Caco-2 (cell line): Measurements from ENCODE around the gene BCL2L12. TPM values are rescaled to one million over a fixed set of nuclear protein-coding genes. Genes with fewer than 3 reads are reported as not detected.

Source experiments
- BruUV-seq: library from RNA; stranded (reverse); fragments of 400-500 nt; replicated peaks from 2 replicates; lab custom pipeline; 2021; lab: Mats Ljungman, UMichigan
- CTCF ChIA-PET: fragments of 300-600 bp; sonication (Branson Sonifier 250); formaldehyde crosslinking; loops from one replicate; lab custom pipeline; 2022; ENCODE audit warnings: antibody characterized with exemption; lab: Charles Lee
- POLR2A ChIA-PET: fragments of 300-600 bp; sonication (Branson Sonifier 250); formaldehyde crosslinking; loops from one replicate; lab custom pipeline; 2022; ENCODE audit warnings: antibody characterized with exemption; lab: Charles Lee
- DNase-seq, 2 experiments: peaks; one replicate each; pipeline versions ENCODE4 v3.0.0 to v3.0.0-alpha.2; 2020 to 2022
- H3K27me3 ChIP-seq: replicated peaks from 2 replicates; pipeline ENCODE4 v1.6.0; 2011; ENCODE audit warnings: low read length; ENCODE audit not compliant: control insufficient read depth, insufficient read depth
- H3K36me3 ChIP-seq: 2 replicates; pipeline ENCODE4 v1.5.1; 2011; ENCODE audit warnings: low read length; ENCODE audit not compliant: control insufficient read depth, insufficient read depth
- H3K4me1 ChIP-seq: fragments of 250-450 bp; sonication (Bioruptor Pico); 2 replicates; pipeline ENCODE4 v1.5.1; 2020; ENCODE audit warnings: mild to moderate bottlenecking
- H3K4me3 ChIP-seq: 2 replicates; pipeline ENCODE4 v1.5.1; 2011; ENCODE audit warnings: low read depth, mild to moderate bottlenecking, control low read depth, low read length
- H3K9me3 ChIP-seq: fragments of 250-450 bp; sonication (Bioruptor Pico); 2 replicates; pipeline ENCODE4 v1.5.1; 2020; ENCODE audit warnings: mild to moderate bottlenecking, moderate library complexity
- H3K27ac Mint-ChIP-seq: one replicate; pipeline ENCODE4 v1.8.0; 2022; ENCODE audit warnings: mixed read lengths; ENCODE audit not compliant: unreplicated experiment
- H3K27me3 Mint-ChIP-seq: one replicate; pipeline ENCODE4 v1.8.0; 2022; ENCODE audit warnings: mixed read lengths; ENCODE audit not compliant: insufficient read depth, unreplicated experiment
- H3K36me3 Mint-ChIP-seq: one replicate; pipeline ENCODE4 v1.8.0; 2022; ENCODE audit warnings: mild to moderate bottlenecking, mixed read lengths; ENCODE audit not compliant: insufficient read depth, unreplicated experiment
- H3K4me1 Mint-ChIP-seq: one replicate; pipeline ENCODE4 v1.8.0; 2022; ENCODE audit warnings: low read depth, mixed read lengths; ENCODE audit not compliant: unreplicated experiment
- H3K4me3 Mint-ChIP-seq: one replicate; pipeline ENCODE4 v1.8.0; 2022; ENCODE audit warnings: mild to moderate bottlenecking, moderate library complexity, mixed read lengths; ENCODE audit not compliant: unreplicated experiment
- H3K9me3 Mint-ChIP-seq: one replicate; pipeline ENCODE4 v1.8.0; 2022; ENCODE audit warnings: mixed read lengths; ENCODE audit not compliant: unreplicated experiment
- intact Hi-C: fragments of 100-400 bp; cut with micrococcal nuclease; formaldehyde crosslinking; loops from one replicate; pipeline ENCODE4 v1.10.0; 2022; ENCODE audit not compliant: unreplicated experiment
- total RNA-seq: library from RNA; stranded (reverse); gene quantifications from 2 replicates; pipeline ENCODE4 v1.2.3, GENCODE V29; 2022
- TF ChIP-seq, protein P1 (sequence below), 2 experiments: fragments of 200-600 bp in 1 of 2; IDR thresholded peaks; 1 replicate in 1 of 2; 2 replicates in 1 of 2; pipeline versions ENCODE4 v1.5.1 to v1.8.0; 2011 to 2022; ENCODE audit warnings: antibody characterized with exemption in 1 of 2, control low read depth in 1 of 2, inconsistent platforms in 1 of 2, low read depth in 1 of 2, low read length in 1 of 2, mild to moderate bottlenecking in 1 of 2, moderate library complexity in 1 of 2; ENCODE audit not compliant: insufficient read depth in 1 of 2, severe bottlenecking in 1 of 2, unreplicated experiment in 1 of 2

BCL2L12 gene
- total RNA-seq, 1 experiment from 2014 or later = 111 TPM

GRCh38 chr19:49700563-49700962 lies 34.8 kb downstream of the BCL2L12 start:
- CTCF ChIA-PET = no interaction called here
- no peaks in the 10 kb centered on the region for H3K27me3 ChIP-seq
- H3K4me3 ChIP-seq = no peak overlapping the region
- Mint-ChIP-seq H3K9me3 (no peaks in the 10 kb centered on the region), H3K36me3 (peaks cover 5% of the 10 kb centered on the region), H3K4me3 (no peak overlapping the region), H3K27me3 (peaks cover 3% of the 10 kb centered on the region), H3K4me1 (peaks cover 11% of the 10 kb centered on the region), H3K27ac (no peak overlapping the region)
- DNase-seq = no peak
- intact Hi-C loops = no loop called here
- no peaks in the 10 kb centered on the region for H3K4me1 ChIP-seq
- TF ChIP-seq, protein P1, sequence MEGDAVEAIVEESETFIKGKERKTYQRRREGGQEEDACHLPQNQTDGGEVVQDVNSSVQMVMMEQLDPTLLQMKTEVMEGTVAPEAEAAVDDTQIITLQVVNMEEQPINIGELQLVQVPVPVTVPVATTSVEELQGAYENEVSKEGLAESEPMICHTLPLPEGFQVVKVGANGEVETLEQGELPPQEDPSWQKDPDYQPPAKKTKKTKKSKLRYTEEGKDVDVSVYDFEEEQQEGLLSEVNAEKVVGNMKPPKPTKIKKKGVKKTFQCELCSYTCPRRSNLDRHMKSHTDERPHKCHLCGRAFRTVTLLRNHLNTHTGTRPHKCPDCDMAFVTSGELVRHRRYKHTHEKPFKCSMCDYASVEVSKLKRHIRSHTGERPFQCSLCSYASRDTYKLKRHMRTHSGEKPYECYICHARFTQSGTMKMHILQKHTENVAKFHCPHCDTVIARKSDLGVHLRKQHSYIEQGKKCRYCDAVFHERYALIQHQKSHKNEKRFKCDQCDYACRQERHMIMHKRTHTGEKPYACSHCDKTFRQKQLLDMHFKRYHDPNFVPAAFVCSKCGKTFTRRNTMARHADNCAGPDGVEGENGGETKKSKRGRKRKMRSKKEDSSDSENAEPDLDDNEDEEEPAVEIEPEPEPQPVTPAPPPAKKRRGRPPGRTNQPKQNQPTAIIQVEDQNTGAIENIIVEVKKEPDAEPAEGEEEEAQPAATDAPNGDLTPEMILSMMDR (IDR thresholded peaks at IDR 0.05; ENCODE audit: insufficient read depth in 1 of 2, low read depth in 1 of 2, low read length in 1 of 2, severe bottlenecking in 1 of 2, unreplicated experiment in 1 of 2) = no peak
- BruUV-seq = no TSS peak
- no peaks in the 10 kb centered on the region for H3K9me3 ChIP-seq
- H3K36me3 ChIP-seq = no peaks in the 10 kb centered on the region
- POLR2A ChIA-PET = no interaction called here

DNA sequence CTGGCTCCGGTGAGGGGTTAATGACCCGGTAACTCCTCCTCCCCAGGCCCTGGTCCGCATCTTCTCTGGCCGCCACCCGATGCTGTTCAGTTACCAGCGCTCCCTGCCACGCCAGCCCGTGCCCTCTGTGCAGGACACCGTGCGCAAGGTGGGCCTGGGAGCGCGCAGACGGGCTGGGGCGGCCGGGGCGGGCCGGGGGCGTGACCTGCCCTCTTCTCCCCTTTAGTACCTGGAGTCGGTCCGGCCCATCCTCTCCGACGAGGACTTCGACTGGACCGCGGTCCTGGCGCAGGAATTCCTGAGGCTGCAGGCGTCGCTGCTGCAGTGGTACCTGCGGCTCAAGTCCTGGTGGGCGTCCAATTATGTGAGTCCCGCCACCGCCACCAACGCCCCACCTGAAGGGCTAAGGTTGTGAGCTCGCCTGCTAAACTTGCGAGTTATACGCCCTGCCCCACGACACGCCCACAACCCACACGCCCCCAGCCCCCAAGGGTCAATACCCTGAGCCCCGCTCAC lies 35.6 kb downstream of the BCL2L12 start:
- ChIA-PET POLR2A (no interaction called here), CTCF (no interaction called here)
- peak overlapping the region; percentile 44 for H3K4me3 ChIP-seq

DNA sequence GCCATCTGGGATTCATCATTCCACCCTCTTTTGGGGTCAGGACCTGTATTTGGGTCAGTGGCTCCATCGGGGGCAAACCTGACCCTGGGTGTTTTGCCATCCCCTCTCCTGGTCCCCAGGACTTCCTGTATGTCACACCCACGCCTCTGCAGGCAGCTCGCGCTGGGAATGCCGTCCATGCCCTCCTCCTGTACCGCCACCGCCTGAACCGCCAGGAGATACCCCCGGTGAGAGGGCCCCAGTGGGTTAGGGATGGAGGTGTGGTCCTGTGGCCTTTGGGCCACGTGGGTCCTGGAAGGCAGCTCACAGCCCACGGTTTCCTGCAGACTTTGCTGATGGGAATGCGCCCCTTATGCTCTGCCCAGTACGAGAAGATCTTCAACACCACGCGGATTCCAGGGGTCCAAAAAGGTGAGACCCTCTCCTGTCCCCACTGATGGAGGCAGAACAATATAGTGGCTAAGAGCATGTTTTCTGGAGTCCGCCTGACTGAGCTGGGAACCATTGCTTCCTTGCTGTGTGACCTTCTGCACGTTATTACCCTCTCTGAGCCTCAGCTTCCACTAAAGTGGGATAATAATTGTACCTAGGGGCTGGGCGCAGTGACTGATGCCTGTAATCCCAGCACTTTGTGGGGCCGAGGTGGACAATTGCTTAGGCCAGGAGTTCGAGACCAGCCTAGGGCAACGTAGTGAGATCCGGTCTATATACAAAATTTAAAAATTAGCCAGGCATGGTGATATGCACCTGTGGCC lies 39.3 kb downstream of the BCL2L12 start:
- BruUV-seq = no TSS peak
- Histone ChIP-seq H3K4me3 (no peak overlapping the region), H3K27me3 (no peaks in the 10 kb centered on the region), H3K9me3 (no peaks in the 10 kb centered on the region), H3K4me1 (no peaks in the 10 kb centered on the region), H3K36me3 (no peaks in the 10 kb centered on the region)
- peaks cover 3% of the 10 kb centered on the region for H3K27me3 Mint-ChIP-seq
- H3K4me3 Mint-ChIP-seq = no peak overlapping the region
- H3K27ac Mint-ChIP-seq = no peak overlapping the region
- TF ChIP-seq, protein P1 (IDR thresholded peaks at IDR 0.05; ENCODE audit: insufficient read depth in 1 of 2, low read depth in 1 of 2, low read length in 1 of 2, severe bottlenecking in 1 of 2, unreplicated experiment in 1 of 2) = no peak
- ChIA-PET POLR2A (no interaction called here), CTCF (interaction anchor here (0.6 kb wide), 1 partner anchor 135 kb away, joined by 3 read pairs; no protein-coding TSS in a partner anchor)
- peaks cover 11% of the 10 kb centered on the region for H3K4me1 Mint-ChIP-seq
- no peak for DNase-seq
- no peaks in the 10 kb centered on the region for H3K36me3 Mint-ChIP-seq
- no peaks in the 10 kb centered on the region for H3K9me3 Mint-ChIP-seq
- intact Hi-C loops = no loop called here

More for the DNA sequence above, 35.6 kb downstream of the BCL2L12 start:
- H3K36me3 ChIP-seq = no peaks in the 10 kb centered on the region
- H3K9me3 ChIP-seq = no peaks in the 10 kb centered on the region
- DNase-seq = peak in 1 of 2 experiments; percentile 53
- peaks cover 11% of the 10 kb centered on the region for H3K4me1 Mint-ChIP-seq
- no peak overlapping the region for H3K27ac Mint-ChIP-seq
- peak overlapping the region; percentile 67 for H3K4me3 Mint-ChIP-seq
- no TSS peak for BruUV-seq
- no peaks in the 10 kb centered on the region for H3K27me3 ChIP-seq
- TF ChIP-seq, protein P1 (IDR thresholded peaks at IDR 0.05; ENCODE audit: insufficient read depth in 1 of 2, low read depth in 1 of 2, low read length in 1 of 2, severe bottlenecking in 1 of 2, unreplicated experiment in 1 of 2) = peak in 1 of 2 experiments; percentile 6
- no peaks in the 10 kb centered on the region for H3K4me1 ChIP-seq
- intact Hi-C loops = no loop called here
- peaks cover 5% of the 10 kb centered on the region for H3K36me3 Mint-ChIP-seq
- peaks cover 3% of the 10 kb centered on the region for H3K27me3 Mint-ChIP-seq
- no peaks in the 10 kb centered on the region for H3K9me3 Mint-ChIP-seq
